Calu3 (cell line): ENCODE measurements around the gene BAIAP3. TPM values are rescaled to one million over a fixed set of nuclear protein-coding genes. Genes with fewer than 3 reads are reported as not detected.
"Not testable (repeated sequence)": the region's sequence is repeated elsewhere in the genome, so short reads cannot be mapped to it uniquely, and the experiment has no call there.

ENCODE experiments used
- BruUV-seq: library from RNA; stranded (reverse); fragments of 400-500 nt; replicated peaks from 2 replicates; lab custom pipeline; 2021; lab: Mats Ljungman, UMichigan
- CTCF ChIA-PET: fragments of 300-600 bp; sonication (Branson Sonifier 250); formaldehyde crosslinking; loops from one replicate; lab custom pipeline; 2022; ENCODE audit warnings: antibody characterized with exemption; lab: Charles Lee
- DNase-seq: peaks from one replicate; pipeline ENCODE4 v3.0.0; 2022
- H3K27ac Mint-ChIP-seq: one replicate; pipeline ENCODE4 v1.8.0; 2022; ENCODE audit warnings: mixed read lengths; ENCODE audit not compliant: unreplicated experiment
- H3K27me3 Mint-ChIP-seq: one replicate; pipeline ENCODE4 v1.8.0; 2022; ENCODE audit warnings: mixed read lengths; ENCODE audit not compliant: unreplicated experiment
- H3K36me3 Mint-ChIP-seq: one replicate; pipeline ENCODE4 v1.8.0; 2022; ENCODE audit warnings: mild to moderate bottlenecking, moderate library complexity, mixed read lengths; ENCODE audit not compliant: insufficient read depth, unreplicated experiment
- H3K4me1 Mint-ChIP-seq: one replicate; pipeline ENCODE4 v1.8.0; 2022; ENCODE audit warnings: mild to moderate bottlenecking, low read depth, mixed read lengths; ENCODE audit not compliant: unreplicated experiment
- H3K4me3 Mint-ChIP-seq: one replicate; pipeline ENCODE4 v1.8.0; 2022; ENCODE audit warnings: mild to moderate bottlenecking, low read depth, moderate library complexity, mixed read lengths; ENCODE audit not compliant: unreplicated experiment
- H3K9me3 Mint-ChIP-seq: one replicate; pipeline ENCODE4 v1.8.0; 2022; ENCODE audit warnings: low read depth, mixed read lengths; ENCODE audit not compliant: unreplicated experiment
- intact Hi-C: fragments of 100-400 bp; cut with micrococcal nuclease; formaldehyde crosslinking; loops from one replicate; pipeline ENCODE4 v1.10.0; 2022; ENCODE audit not compliant: unreplicated experiment
- total RNA-seq: library from RNA; stranded (reverse); gene quantifications from 2 replicates; pipeline ENCODE4 v1.2.3, GENCODE V29; 2022
- TF ChIP-seq, protein P1 (sequence below): fragments of 200-600 bp; IDR thresholded peaks from one replicate; pipeline ENCODE4 v1.8.0; 2022; ENCODE audit warnings: antibody characterized with exemption; ENCODE audit not compliant: unreplicated experiment

BAIAP3 gene
- total RNA-seq, 1 experiment from 2014 or later: 2.4 TPM

DNA sequence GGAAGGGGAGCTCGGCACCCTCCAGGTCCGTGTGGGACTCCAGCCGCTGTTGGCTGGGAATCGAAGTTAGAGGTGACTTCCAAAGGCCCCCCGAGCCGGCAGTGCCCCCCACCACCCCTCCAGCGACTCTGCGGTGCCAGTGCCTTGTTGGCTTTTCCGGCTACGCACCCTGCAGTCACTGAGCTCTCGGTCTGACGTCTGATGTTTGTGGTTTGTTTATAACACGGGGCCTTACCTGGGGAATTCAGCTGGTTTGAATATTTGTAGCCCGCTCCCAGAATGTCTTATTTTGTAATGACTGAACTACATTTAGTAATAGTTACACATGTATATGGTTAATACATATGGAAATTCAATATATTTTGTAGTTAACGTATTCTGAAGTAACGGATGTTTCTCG lies 7.1 kb upstream of the BAIAP3 start:
- TF ChIP-seq, protein P1, sequence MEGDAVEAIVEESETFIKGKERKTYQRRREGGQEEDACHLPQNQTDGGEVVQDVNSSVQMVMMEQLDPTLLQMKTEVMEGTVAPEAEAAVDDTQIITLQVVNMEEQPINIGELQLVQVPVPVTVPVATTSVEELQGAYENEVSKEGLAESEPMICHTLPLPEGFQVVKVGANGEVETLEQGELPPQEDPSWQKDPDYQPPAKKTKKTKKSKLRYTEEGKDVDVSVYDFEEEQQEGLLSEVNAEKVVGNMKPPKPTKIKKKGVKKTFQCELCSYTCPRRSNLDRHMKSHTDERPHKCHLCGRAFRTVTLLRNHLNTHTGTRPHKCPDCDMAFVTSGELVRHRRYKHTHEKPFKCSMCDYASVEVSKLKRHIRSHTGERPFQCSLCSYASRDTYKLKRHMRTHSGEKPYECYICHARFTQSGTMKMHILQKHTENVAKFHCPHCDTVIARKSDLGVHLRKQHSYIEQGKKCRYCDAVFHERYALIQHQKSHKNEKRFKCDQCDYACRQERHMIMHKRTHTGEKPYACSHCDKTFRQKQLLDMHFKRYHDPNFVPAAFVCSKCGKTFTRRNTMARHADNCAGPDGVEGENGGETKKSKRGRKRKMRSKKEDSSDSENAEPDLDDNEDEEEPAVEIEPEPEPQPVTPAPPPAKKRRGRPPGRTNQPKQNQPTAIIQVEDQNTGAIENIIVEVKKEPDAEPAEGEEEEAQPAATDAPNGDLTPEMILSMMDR: no peak
- no peaks in the 10 kb centered on the region for H3K9me3 Mint-ChIP-seq
- H3K27ac Mint-ChIP-seq: no peak overlapping the region
- no peak overlapping the region for H3K4me3 Mint-ChIP-seq
- no TSS peak for BruUV-seq
- no peak for DNase-seq
- CTCF ChIA-PET: interaction anchor here (1.1 kb wide), 1 partner anchor 17 kb away, joined by 3 read pairs; the partner anchor contains the start of gene UBE2I
- peaks cover 59% of the 10 kb centered on the region for H3K36me3 Mint-ChIP-seq
- no peaks in the 10 kb centered on the region for H3K27me3 Mint-ChIP-seq
- intact Hi-C loops: no loop called here
- H3K4me1 Mint-ChIP-seq: peaks cover 3% of the 10 kb centered on the region

DNA sequence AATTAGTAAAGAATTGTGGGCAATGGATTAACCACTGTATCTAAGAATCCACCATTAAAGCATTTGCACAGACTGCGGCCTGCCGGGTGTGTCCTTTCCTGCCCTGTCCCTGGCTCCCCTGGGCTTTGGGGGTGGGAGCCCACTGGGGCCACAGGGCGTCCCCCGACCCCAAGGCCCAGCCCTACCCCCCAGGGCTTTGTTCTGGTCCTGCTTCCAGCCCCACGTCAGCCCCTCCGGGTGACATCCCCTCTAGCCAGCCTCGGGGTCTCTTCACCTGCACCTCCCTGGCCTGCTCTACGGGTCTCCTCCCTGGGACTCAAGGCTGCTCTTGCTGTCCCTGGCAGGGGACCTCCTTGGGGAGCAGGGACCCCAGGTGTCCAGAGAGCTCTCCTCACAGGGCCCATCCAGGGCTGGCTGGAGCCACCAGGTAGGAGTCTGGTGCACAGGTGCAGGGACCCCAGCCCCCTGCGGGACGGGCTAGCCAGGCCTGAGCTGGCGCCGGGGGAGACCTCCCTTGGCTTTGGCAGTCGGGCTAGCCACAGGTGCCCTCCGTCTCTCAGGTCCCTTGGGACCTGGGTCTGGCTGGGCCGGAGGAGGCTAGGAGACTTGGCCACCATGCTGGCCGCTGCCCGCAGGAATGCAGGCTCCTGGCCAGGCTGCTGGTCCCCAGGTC lies 6.4 kb upstream of the BAIAP3 start:
- Mint-ChIP-seq H3K27me3 (no peaks in the 10 kb centered on the region), H3K4me3 (no peak overlapping the region), H3K4me1 (peaks cover 8% of the 10 kb centered on the region), H3K9me3 (no peaks in the 10 kb centered on the region), H3K36me3 (peaks cover 62% of the 10 kb centered on the region), H3K27ac (no peak overlapping the region)
- no TSS peak for BruUV-seq
- intact Hi-C loops: no loop called here
- TF ChIP-seq, protein P1: no peak
- DNase-seq: no peak
- CTCF ChIA-PET: interaction anchor here (1.1 kb wide), 1 partner anchor 18 kb away, joined by 3 read pairs; the partner anchor contains the start of gene UBE2I

DNA sequence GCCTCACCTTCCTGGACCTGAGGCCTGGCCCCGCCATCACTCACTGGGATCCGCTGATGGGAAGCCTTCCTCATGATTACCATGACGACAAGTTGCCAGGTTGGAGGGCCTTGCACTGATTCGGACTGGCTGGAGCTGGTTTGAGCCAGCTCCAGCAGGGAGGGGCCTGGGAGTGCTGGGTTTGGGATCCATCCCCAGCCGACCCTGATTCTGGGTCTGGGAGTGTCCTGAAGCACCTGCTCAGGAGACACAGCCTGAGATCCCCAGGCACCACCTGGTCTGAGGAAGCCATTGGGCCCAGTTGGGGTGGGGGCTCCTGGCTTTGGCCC lies 5.9 kb upstream of the BAIAP3 start:
- no peak for DNase-seq
- no peak overlapping the region for H3K4me3 Mint-ChIP-seq
- CTCF ChIA-PET: no interaction called here
- no TSS peak for BruUV-seq
- no peaks in the 10 kb centered on the region for H3K9me3 Mint-ChIP-seq
- TF ChIP-seq, protein P1: no peak
- peaks cover 61% of the 10 kb centered on the region for H3K36me3 Mint-ChIP-seq
- no peaks in the 10 kb centered on the region for H3K27me3 Mint-ChIP-seq
- no peak overlapping the region for H3K27ac Mint-ChIP-seq
- intact Hi-C loops: no loop called here
- H3K4me1 Mint-ChIP-seq: peaks cover 8% of the 10 kb centered on the region

DNA sequence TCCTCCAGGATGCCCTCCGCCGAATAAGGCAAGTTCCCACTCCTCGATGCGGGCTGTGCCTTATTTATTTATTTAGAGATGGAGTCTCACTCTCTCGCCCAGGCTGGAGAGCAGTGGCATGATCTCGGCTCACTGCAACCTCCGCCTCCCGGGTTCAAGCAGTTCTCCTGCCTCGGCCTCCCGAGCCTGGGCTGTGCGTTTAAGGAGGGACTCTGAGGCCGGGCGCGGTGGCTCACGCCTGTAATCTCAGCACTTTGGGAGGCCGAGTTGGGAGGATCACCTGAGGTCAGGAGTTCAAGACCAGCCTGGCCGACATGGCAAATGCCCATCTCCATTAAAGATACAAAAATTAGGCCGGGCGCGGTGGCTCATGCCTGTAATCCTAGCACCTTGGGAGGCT lies 5.3 kb upstream of the BAIAP3 start:
- H3K9me3 Mint-ChIP-seq, BruUV-seq, intact Hi-C loops, CTCF ChIA-PET, H3K4me1 Mint-ChIP-seq, H3K4me3 Mint-ChIP-seq, H3K27ac Mint-ChIP-seq, DNase-seq, H3K27me3 Mint-ChIP-seq: not testable (repeated sequence)
- H3K36me3 Mint-ChIP-seq: peaks cover 56% of the 10 kb centered on the region

DNA sequence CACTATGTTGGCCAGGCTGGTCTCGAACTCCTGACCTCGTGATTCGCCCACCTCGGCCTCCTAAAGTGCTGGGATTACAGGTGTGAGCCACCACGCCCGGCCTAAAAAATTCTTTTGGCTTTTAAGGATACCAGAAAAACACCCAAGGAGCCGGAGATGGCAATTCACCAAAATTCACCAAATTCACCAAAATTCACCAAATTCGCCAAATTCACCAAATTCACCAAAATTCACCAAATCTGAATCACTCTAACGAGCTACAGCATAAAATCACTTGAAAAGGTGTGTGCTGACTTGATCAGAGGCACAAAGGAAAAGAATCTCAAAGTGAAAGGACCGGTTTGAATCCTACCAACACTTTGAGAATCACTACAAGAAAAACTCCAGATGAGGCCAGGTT lies 4.5 kb upstream of the BAIAP3 start:
- H3K36me3 Mint-ChIP-seq: peaks cover 47% of the 10 kb centered on the region
- H3K9me3 Mint-ChIP-seq, H3K4me3 Mint-ChIP-seq, BruUV-seq, H3K27ac Mint-ChIP-seq, CTCF ChIA-PET, H3K4me1 Mint-ChIP-seq, intact Hi-C loops, H3K27me3 Mint-ChIP-seq, DNase-seq: not testable (repeated sequence)
